H1 (cell line): ENCODE results near the gene ZIC5. TPM values are rescaled to one million over a fixed set of nuclear protein-coding genes. Genes with fewer than 3 reads are reported as not detected.

ENCODE experiments used
- CTCF ChIA-PET: fragments of 300-600 bp; sonication (Branson Sonifier 250); formaldehyde crosslinking; loops from one replicate; lab custom pipeline; 2021; ENCODE audit not compliant: partially characterized antibody; lab: Charles Lee
- POLR2A ChIA-PET: fragments of 300-600 bp; sonication (Branson Sonifier 250); formaldehyde crosslinking; loops from one replicate; lab custom pipeline; 2021; ENCODE audit warnings: inconsistent platforms; ENCODE audit not compliant: partially characterized antibody; lab: Charles Lee
- DNase-seq, 2 experiments: peaks; one replicate each; pipeline versions ENCODE4 v3.0.0 to v3.0.0-alpha.2; 2010 to 2022; ENCODE audit warnings: low spot score in 2 of 2, low read depth in 1 of 2, mixed read lengths in 1 of 2
- FAIRE-seq: peaks from 2 replicates; lab custom pipeline; 2011; peaks lifted over from hg19 to GRCh38; lab: Jason Lieb, UNC
- H2AFZ ChIP-seq: 2 replicates; pipeline ENCODE4 v1.8.1; 2012; ENCODE audit warnings: low read length, inconsistent platforms
- H2AK5ac ChIP-seq: 2 replicates; pipeline ENCODE4 v1.6.1; 2013; ENCODE audit warnings: low read depth, low read length
- H2BK120ac ChIP-seq: replicated peaks from 2 replicates; pipeline ENCODE3; 2013; ENCODE audit warnings: low read depth, low read length, inconsistent platforms
- H2BK12ac ChIP-seq: 2 replicates; pipeline ENCODE4 v1.6.1; 2013; ENCODE audit warnings: low read depth, low read length
- H2BK15ac ChIP-seq: 2 replicates; pipeline ENCODE4 v1.6.1; 2013; ENCODE audit warnings: low read length
- H2BK20ac ChIP-seq: 2 replicates; pipeline ENCODE4 v1.6.1; 2013; ENCODE audit warnings: low read length
- H2BK5ac ChIP-seq: 2 replicates; pipeline ENCODE4 v1.6.1; 2013; ENCODE audit warnings: low read depth, low read length
- H3K14ac ChIP-seq: 2 replicates; pipeline ENCODE4 v1.6.1; 2013; ENCODE audit warnings: inconsistent platforms; ENCODE audit not compliant: insufficient read length
- H3K18ac ChIP-seq: 2 replicates; pipeline ENCODE4 v1.6.1; 2013; ENCODE audit warnings: low read length; ENCODE audit errors: extremely low read depth
- H3K23ac ChIP-seq: 2 replicates; pipeline ENCODE4 v1.6.1; 2013; ENCODE audit warnings: inconsistent platforms; ENCODE audit not compliant: insufficient read length
- H3K23me2 ChIP-seq: 2 replicates; pipeline ENCODE4 v1.6.1; 2013; ENCODE audit warnings: low read depth, low read length
- H3K27ac ChIP-seq: 2 replicates; pipeline ENCODE4 v1.6.1; 2011; ENCODE audit warnings: low read depth, low read length, inconsistent platforms
- H3K27me3 ChIP-seq, 4 experiments: replicated peaks in 1 of 4; 1 replicate in 1 of 4; 2 replicates in 3 of 4; pipeline versions ENCODE4 v1.6.1 to v1.8.1; 2011 to 2013; ENCODE audit warnings: low read length in 3 of 4, mild to moderate bottlenecking in 3 of 4, inconsistent platforms in 2 of 4, mixed read lengths in 2 of 4, moderate library complexity in 1 of 4; ENCODE audit not compliant: control insufficient read depth in 3 of 4, insufficient read depth in 3 of 4; ENCODE audit errors: extremely low read depth in 1 of 4
- H3K36me3 ChIP-seq, 4 experiments: 2 replicates each; pipeline versions ENCODE4 v1.6.1 to v1.8.1; 2011 to 2013; ENCODE audit warnings: mild to moderate bottlenecking in 4 of 4, low read length in 3 of 4, moderate library complexity in 2 of 4, control low read depth in 1 of 4, inconsistent platforms in 1 of 4; ENCODE audit not compliant: insufficient read depth in 4 of 4, control insufficient read depth in 2 of 4
- H3K4ac ChIP-seq: replicated peaks from 2 replicates; pipeline ENCODE3; 2013; ENCODE audit warnings: low read length, low read depth, mixed read lengths, inconsistent platforms; ENCODE audit not compliant: insufficient read length
- H3K4me1 ChIP-seq, 4 experiments: replicated peaks in 1 of 4; 1 replicate in 1 of 4; 2 replicates in 3 of 4; pipeline versions ENCODE4 v1.6.1 to v1.8.1; 2011 to 2013; ENCODE audit warnings: low read length in 3 of 4, inconsistent platforms in 2 of 4, mixed read lengths in 1 of 4; ENCODE audit not compliant: insufficient read depth in 4 of 4, control insufficient read depth in 3 of 4
- H3K4me2 ChIP-seq, 2 experiments: 2 replicates each; pipeline versions ENCODE4 v1.6.1 to v1.8.1; 2011 to 2013; ENCODE audit warnings: low read depth in 2 of 2, low read length in 2 of 2, control low read depth in 1 of 2, inconsistent platforms in 1 of 2, mild to moderate bottlenecking in 1 of 2; ENCODE audit not compliant: insufficient read depth in 1 of 2
- H3K4me3 ChIP-seq, 4 experiments: fragments of 200-600, 300-600 bp in 1 of 4; sonication (generic), shearing (Covaris generic), sonication (Bioruptor Twin) in 1 of 4; 2 replicates each; pipeline versions ENCODE4 v1.5.1 to v1.8.1; 2011 to 2016; ENCODE audit warnings: low read length in 4 of 4, low read depth in 3 of 4, control low read depth in 2 of 4, inconsistent platforms in 2 of 4, mild to moderate bottlenecking in 2 of 4, mixed read lengths in 1 of 4, moderate library complexity in 1 of 4; ENCODE audit not compliant: insufficient read depth in 2 of 4; ENCODE audit errors: extremely low read depth in 1 of 4
- H3K56ac ChIP-seq: replicated peaks from 2 replicates; pipeline ENCODE3; 2013; ENCODE audit warnings: low read depth, mild to moderate bottlenecking, mixed read lengths, low read length, inconsistent platforms; ENCODE audit not compliant: insufficient read length
- H3K79me1 ChIP-seq: 2 replicates; pipeline ENCODE4 v1.6.1; 2013; ENCODE audit warnings: low read depth, low read length, control low read depth
- H3K79me2 ChIP-seq, 2 experiments: 2 replicates each; pipeline versions ENCODE4 v1.6.1 to v1.8.1; 2012 to 2013; ENCODE audit warnings: low read length in 2 of 2, mild to moderate bottlenecking in 2 of 2, inconsistent platforms in 1 of 2; ENCODE audit not compliant: insufficient read depth in 2 of 2, control insufficient read depth in 1 of 2
- H3K9ac ChIP-seq, 4 experiments: replicated peaks in 1 of 4; 1 replicate in 1 of 4; 2 replicates in 3 of 4; pipeline versions ENCODE4 v1.6.1 to v1.8.1; 2011 to 2013; ENCODE audit warnings: low read depth in 3 of 4, low read length in 3 of 4, control low read depth in 2 of 4, mild to moderate bottlenecking in 2 of 4, moderate library complexity in 2 of 4, inconsistent platforms in 1 of 4; ENCODE audit errors: extremely low read depth in 1 of 4
- H3K9me3 ChIP-seq, 2 experiments: 2 replicates each; pipeline versions ENCODE4 v1.6.1 to v1.8.1; 2012 to 2013; ENCODE audit warnings: mild to moderate bottlenecking in 2 of 2, moderate library complexity in 2 of 2, control low read depth in 1 of 2, inconsistent platforms in 1 of 2, low read depth in 1 of 2, low read length in 1 of 2, mixed read lengths in 1 of 2; ENCODE audit not compliant: insufficient read depth in 2 of 2
- H4K20me1 ChIP-seq, 2 experiments: replicated peaks in 1 of 2; 2 replicates each; pipeline versions ENCODE3 to v1.8.1; 2011 to 2013; ENCODE audit warnings: inconsistent platforms in 2 of 2, low read length in 2 of 2, mild to moderate bottlenecking in 1 of 2; ENCODE audit not compliant: insufficient read depth in 2 of 2, control insufficient read depth in 1 of 2
- H4K5ac ChIP-seq: 2 replicates; pipeline ENCODE4 v1.6.1; 2013; ENCODE audit warnings: low read length, low read depth, mixed read lengths, inconsistent platforms; ENCODE audit not compliant: insufficient read length
- H4K8ac ChIP-seq: 2 replicates; pipeline ENCODE4 v1.8.0; 2013; ENCODE audit warnings: mild to moderate bottlenecking, moderate library complexity, low read length, inconsistent platforms; ENCODE audit not compliant: insufficient read depth; ENCODE audit errors: extremely low read depth
- H4K91ac ChIP-seq: replicated peaks from 2 replicates; pipeline ENCODE3; 2013; ENCODE audit warnings: low read length, mixed read lengths, inconsistent platforms; ENCODE audit not compliant: insufficient read length
- ATF2 ChIP-seq: IDR thresholded peaks from 2 replicates; pipeline ENCODE4 v1.6.1; 2012; ENCODE audit warnings: low read length, inconsistent platforms
- BCL11A ChIP-seq, 2 experiments: IDR thresholded peaks; one replicate each; pipeline ENCODE4 v1.6.1; 2011; ENCODE audit warnings: low read depth in 2 of 2, low read length in 2 of 2, mild to moderate bottlenecking in 2 of 2
- EGR1 ChIP-seq: IDR thresholded peaks from 2 replicates; pipeline ENCODE4 v1.6.1; 2011; ENCODE audit warnings: low read depth, low read length, borderline replicate concordance
- EZH2 ChIP-seq: fragments of 200-600 bp; sonication (generic); IDR thresholded peaks from 2 replicates; pipeline ENCODE4 v1.7.1; 2012; ENCODE audit warnings: low read depth, mild to moderate bottlenecking, moderate library complexity, low read length, inconsistent platforms; ENCODE audit not compliant: severe bottlenecking
- HDAC2 ChIP-seq, 2 experiments: fragments of 300-600 bp in 1 of 2; sonication (generic) in 1 of 2; IDR thresholded peaks; 2 replicates each; pipeline ENCODE4 v1.6.1; 2011 to 2012; ENCODE audit warnings: low read depth in 2 of 2, low read length in 2 of 2, mild to moderate bottlenecking in 2 of 2, moderate library complexity in 2 of 2, borderline replicate concordance in 1 of 2, inconsistent platforms in 1 of 2
- NRF1 ChIP-seq: IDR thresholded peaks from 2 replicates; pipeline ENCODE4 v1.6.1; 2011; ENCODE audit warnings: mild to moderate bottlenecking, low read depth, low read length, improper control_type of control experiment
- POLR2AphosphoS5 ChIP-seq: IDR thresholded peaks from 2 replicates; pipeline ENCODE4 v1.6.1; 2011; ENCODE audit warnings: low read depth, low read length
- SIN3A ChIP-seq, 2 experiments: IDR thresholded peaks in 1 of 2; conservative IDR thresholded peaks in 1 of 2; 2 replicates each; pipeline ENCODE4 v1.6.1; 2011 to 2012; ENCODE audit warnings: low read length in 2 of 2, improper control_type of control experiment in 1 of 2, low read depth in 1 of 2, mild to moderate bottlenecking in 1 of 2
- SUZ12 ChIP-seq: fragments of 200-600 bp; sonication (generic); IDR thresholded peaks from 2 replicates; pipeline ENCODE4 v1.6.1; 2012; ENCODE audit warnings: mild to moderate bottlenecking, inconsistent platforms, low read length, moderate library complexity, mixed read lengths
- WGBS, 2 experiments: shearing (Covaris generic) in 1 of 2; methylation state at CpG; one replicate each; pipeline versions ENCODE4 v1.1.6 to v1.1.7; 2013 to 2015; ENCODE audit warnings: low lambda C conversion rate in 2 of 2, mixed read lengths in 2 of 2, inconsistent platforms in 1 of 2, low coverage in 1 of 2, missing lambda C conversion rate in 1 of 2; ENCODE audit not compliant: insufficient replicate concordance in 2 of 2, insufficient coverage in 1 of 2, insufficient read length in 1 of 2; ENCODE audit errors: extremely low coverage in 1 of 2, missing lambda C conversion rate in 1 of 2; 5-methylcytosine and 5-hydroxymethylcytosine counted together
- polyA plus RNA-seq, 7 experiments: library from polyadenylated mRNA; depleted of rRNA in 3 of 7; stranded (reverse) in 5 of 7; unstranded in 2 of 7; fragments of >200 nt in 5 of 7; fragments of 200-250 nt in 2 of 7; gene quantifications; 1 replicate in 5 of 7; 2 replicates in 1 of 7; 4 replicates in 1 of 7; pipeline versions ENCODE4 v1.2.1 to v1.2.3, GENCODE V29; 2011 to 2013; ENCODE audit warnings: missing spikeins in 2 of 7, mixed read lengths in 2 of 7
- total RNA-seq: library from RNA; stranded (reverse); fragmentation: NEBNext Ultra II Directional; extraction: Animal tissue kit (Norgen Biotek cat#: 25700); gene quantifications from 2 replicates; pipeline ENCODE4 v1.2.1, GENCODE V29; 2021

Gene ZIC5
- total and polyA plus RNA-seq, 2 of the 8 experiments (the other 6 are each of a cell fraction or from before 2014, with no cell fraction given): 14.2 to 52.7 TPM

GRCh38 chr13:99985241-99985874 is 13.8 kb upstream of the ZIC5 start:
- Histone ChIP-seq H2BK12ac (no peak overlapping the region), H2AFZ (no peak overlapping the region), H4K8ac (no peak overlapping the region), H2BK5ac (no peak overlapping the region), H2AK5ac (no peak overlapping the region), H3K79me1 (no peaks in the 10 kb centered on the region; the same call in 1 of the 2 replicates), H3K4me3 (peak overlapping the region; percentile 93 to 96 (median 94)), H3K14ac (no peak overlapping the region), H3K56ac (no peak overlapping the region), H2BK15ac (no peak overlapping the region), H2BK20ac (no peak overlapping the region), H2BK120ac (no peak overlapping the region), H3K4ac (no peak overlapping the region), H3K23ac (no peak overlapping the region), H3K27ac (no peak overlapping the region), H3K36me3 (peaks cover 18 to 48% (median 31%) of the 10 kb centered on the region in 4 experiments; a peak in 6 of 8 replicates), H4K20me1 (peaks cover 18 to 27% of the 10 kb centered on the region in 2 experiments), H4K5ac (no peak overlapping the region), H3K27me3 (peaks cover 0 to 25% (median 12%) of the 10 kb centered on the region in 4 experiments; a peak in 5 of 7 replicates), H3K4me2 (peak overlapping the region; percentile 91 to 95), H3K4me1 (peaks cover 0 to 22% (median 8%) of the 10 kb centered on the region in 4 experiments; a peak in 6 of 7 replicates), H3K9ac (peak overlapping the region in 3 of 4 experiments; percentile 66 to 83 (median 80); a peak in 3 of 7 replicates), H3K18ac (peak overlapping the region; percentile 85; the same call in 1 of the 2 replicates), H3K23me2 (peaks cover 30% of the 10 kb centered on the region), H3K79me2 (peaks cover 21 to 53% of the 10 kb centered on the region in 2 experiments), H3K9me3 (no peaks in the 10 kb centered on the region; a peak in 1 of 4 replicates), H4K91ac (no peak overlapping the region)
- CTCF ChIA-PET: interaction anchor here (0.9 to 2.5 kb wide), 6 partner anchors 15 to 250 kb away, joined by 3 to 10 read pairs (median 4); no protein-coding TSS in a partner anchor
- POLR2A ChIA-PET: interaction anchor here (5.2 to 11.2 kb wide), 5 partner anchors 8 to 27 kb away, joined by 32 to 145 read pairs (median 80); partner anchors contain the start of gene ZIC5
- FAIRE-seq: no peak
- WGBS, 2 experiments: 3% methylated on average over 39 of the region's 55 CpGs; no CpG with 5 or more reads in 1 of the 2 experiments
- no peak for TF ChIP-seq EGR1
- TF ChIP-seq HDAC2 (IDR thresholded peaks at IDR 0.05; ENCODE audit: borderline replicate concordance in 1 of 2, low read depth in 2 of 2, low read length in 2 of 2): no peak
- TF ChIP-seq NRF1: no peak
- no peak for TF ChIP-seq SUZ12
- TF ChIP-seq SIN3A (conservative IDR thresholded peaks at IDR 0.05 in 1 of 2, IDR thresholded peaks at IDR 0.05 in 1 of 2; ENCODE audit: low read depth in 1 of 2, low read length in 2 of 2): 0 out of 4 replicates have a peak, but pooled peaks of 1 of the 2 experiments have one; percentile 1
- no peak for TF ChIP-seq EZH2
- TF ChIP-seq ATF2: no peak
- no peak for TF ChIP-seq BCL11A (IDR thresholded peaks at IDR 0.05; ENCODE audit: low read depth in 2 of 2, low read length in 2 of 2)
- 0 out of 2 replicates have a peak, but pooled peaks have one; percentile 18 for TF ChIP-seq POLR2AphosphoS5
- peak in 1 of 2 experiments; percentile 69 for DNase-seq
